ENCODE data around the gene ACTL7B.
"Not testable (repeated sequence)": the region's sequence is repeated elsewhere in the genome, so short reads cannot be mapped to it uniquely, and the experiment has no call there.

ACTL7B gene

GRCh38 chr9:108844391-108844790, 11.4 kb downstream of the ACTL7B start:
- no peak for DNase-seq

GRCh38 chr9:108842610-108843295, 13.0 kb downstream of the ACTL7B start:
- no peak for DNase-seq

GRCh38 chr9:108839561-108839960, 16.2 kb downstream of the ACTL7B start:
- not testable (repeated sequence) for DNase-seq

GRCh38 chr9:108838017-108838416, 17.8 kb downstream of the ACTL7B start:
- DNase-seq: no peak

DNA sequence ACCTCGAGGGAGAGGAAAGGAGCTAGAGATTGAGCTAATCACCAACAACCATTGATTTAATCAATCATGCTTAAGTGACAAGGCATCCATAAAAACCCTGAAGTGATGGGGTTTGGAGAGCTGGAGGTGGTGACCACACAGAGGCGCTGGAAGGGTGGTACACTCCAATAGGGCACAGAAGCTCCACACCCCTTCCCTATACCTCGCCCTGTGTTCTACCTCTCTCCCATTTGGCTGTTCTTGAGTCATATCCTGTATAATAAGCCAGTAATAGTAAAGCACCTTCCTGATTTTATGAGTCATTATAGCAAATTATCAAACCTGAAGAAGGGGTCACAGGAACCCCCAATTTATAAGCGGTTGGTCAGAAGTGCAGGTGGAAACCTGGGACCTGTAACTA, 18.3 kb downstream of the ACTL7B start:
- DNase-seq: no peak

GRCh38 chr9:108836781-108837180, 19.0 kb downstream of the ACTL7B start:
- DNase-seq: no peak

DNA sequence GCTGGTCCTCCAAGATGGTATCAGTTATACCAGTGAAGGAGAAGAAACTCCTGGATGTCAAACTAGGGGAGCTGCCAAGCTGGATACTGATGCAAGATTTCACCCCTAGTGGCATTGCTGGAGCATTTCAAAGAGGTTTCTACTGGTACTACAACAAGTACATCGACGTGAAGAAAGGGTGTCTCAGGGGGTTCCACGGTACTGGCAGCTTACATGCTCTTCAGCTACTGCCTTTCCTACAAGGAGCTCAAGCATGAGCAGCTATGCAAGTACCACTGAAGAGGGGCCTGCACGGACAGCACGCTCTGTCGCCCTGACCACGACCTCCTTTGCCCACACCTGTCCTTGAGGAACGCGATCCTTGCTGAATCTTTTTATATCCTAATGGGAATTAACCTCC, 19.5 kb downstream of the ACTL7B start:
- DNase-seq: no peak

DNA sequence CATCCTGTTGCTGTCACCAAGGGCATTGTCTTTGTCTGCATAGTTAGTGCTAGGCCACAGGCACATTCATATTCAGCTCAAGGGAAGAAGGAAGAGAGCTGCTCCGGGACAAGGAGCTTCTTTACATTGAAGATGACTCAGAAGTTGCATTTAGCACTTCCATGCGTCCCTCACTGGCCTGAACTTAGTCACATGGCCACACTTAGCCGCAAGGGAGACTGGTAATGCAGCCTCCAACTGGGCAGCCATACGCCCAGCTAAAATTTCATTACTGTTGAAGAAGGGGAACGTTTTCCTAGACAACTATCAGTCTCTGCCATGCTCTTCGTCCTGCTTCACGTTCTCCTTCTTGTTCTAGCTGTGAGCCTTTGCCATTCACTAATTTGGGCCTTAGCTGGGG, 20.0 kb downstream of the ACTL7B start:
- DNase-seq: no peak

DNA sequence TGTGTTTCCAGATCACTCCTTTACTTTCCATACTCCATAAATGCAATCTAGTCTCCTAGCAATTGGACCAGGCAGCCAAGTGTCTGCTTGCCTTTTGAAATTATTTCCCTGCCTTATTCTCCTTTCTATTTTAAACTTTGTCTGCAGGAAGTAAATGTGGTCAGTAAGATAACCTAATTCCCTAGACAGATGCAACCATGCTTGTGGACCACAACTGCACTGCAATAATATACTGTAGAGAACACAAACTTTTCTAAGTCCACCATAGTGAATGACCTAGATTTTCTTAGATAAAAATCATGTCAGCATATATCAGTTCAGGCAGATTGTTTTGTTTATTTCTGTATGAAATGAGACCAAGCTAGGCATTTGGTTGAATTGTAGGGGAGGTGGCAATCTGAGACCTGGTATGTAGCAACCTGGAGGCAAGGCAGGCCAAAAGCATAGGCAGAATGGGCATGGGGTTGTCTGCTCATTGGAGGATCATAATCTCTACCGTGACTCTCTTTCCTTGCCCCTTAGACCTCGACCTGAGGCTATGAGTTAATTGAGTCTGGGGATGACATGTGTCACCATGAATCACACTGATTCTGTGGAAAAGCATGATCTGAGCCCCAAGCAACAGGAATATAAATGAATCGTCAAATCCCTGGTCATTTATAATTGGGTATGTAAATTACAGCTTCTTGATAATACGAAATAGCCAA, 20.7 kb downstream of the ACTL7B start:
- DNase-seq: no peak

- DNase-seq: no peak
Measured at GRCh38 chr9:108832179-108832500, 23.6 kb downstream of the ACTL7B start.

GRCh38 chr9:108831496-108832178, 24.1 kb downstream of the ACTL7B start:
- DNase-seq: no peak

DNA sequence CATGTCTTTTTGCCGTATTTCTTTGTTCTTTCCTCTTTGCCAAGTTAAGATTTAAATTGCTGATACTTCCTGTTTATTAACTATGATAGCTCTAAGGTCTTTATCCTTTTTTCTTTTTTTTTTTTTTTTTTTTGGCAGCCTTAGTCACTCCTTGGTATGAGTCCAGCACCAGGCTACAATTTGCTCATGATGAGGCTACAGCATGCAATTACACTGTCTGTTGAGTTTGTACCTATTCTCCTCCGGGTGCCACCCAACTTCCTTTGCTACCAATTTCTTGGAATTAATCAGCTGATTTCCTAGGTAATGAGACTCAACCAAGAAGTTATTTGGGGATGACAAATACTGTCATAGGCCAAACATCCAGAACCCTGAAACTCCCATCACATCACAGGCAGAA, 25.5 kb downstream of the ACTL7B start:
- no peak for DNase-seq

- DNase-seq: no peak
Measured at GRCh38 chr9:108823829-108824228, 32.0 kb downstream of the ACTL7B start.

DNA sequence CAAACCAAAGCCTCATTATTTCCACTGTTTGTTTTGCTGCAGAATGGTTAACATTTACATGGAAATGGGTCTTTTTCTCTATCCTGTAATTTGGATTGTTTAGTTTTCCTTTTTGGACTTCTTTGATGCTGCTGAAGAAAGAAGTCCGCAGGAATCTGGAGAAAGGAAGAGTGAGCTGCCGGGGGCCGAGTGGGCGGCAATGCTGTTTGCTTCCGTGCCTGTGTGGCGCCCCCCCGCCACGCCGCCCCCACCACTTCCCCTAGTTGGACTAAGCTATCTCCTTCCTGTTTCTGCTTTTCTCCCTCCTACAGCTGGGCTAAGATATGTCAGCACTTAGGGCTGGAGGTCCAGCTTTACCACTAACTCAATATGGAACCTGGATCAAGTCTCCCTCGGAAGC, 39.7 kb downstream of the ACTL7B start:
- DNase-seq: no peak

DNA sequence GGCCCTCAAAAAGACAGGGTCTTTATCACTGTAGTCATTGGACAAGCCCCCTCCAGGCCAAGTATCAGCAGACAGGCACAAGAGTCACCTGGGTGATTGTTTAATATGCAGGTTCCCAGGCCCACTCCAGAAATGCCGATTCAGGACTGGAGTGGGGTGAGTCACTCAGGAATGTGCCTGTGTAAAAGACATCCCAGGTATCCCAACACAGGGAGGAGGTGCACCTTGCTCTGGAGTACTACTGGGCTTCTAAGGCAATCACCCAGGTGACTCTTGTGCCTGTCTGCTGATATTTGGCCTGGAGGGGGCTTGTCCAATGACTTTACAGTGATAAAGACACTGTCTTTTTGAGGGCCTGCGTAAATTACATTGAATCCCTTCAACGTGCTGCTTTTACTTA, 40.6 kb downstream of the ACTL7B start:
- DNase-seq: no peak

DNA sequence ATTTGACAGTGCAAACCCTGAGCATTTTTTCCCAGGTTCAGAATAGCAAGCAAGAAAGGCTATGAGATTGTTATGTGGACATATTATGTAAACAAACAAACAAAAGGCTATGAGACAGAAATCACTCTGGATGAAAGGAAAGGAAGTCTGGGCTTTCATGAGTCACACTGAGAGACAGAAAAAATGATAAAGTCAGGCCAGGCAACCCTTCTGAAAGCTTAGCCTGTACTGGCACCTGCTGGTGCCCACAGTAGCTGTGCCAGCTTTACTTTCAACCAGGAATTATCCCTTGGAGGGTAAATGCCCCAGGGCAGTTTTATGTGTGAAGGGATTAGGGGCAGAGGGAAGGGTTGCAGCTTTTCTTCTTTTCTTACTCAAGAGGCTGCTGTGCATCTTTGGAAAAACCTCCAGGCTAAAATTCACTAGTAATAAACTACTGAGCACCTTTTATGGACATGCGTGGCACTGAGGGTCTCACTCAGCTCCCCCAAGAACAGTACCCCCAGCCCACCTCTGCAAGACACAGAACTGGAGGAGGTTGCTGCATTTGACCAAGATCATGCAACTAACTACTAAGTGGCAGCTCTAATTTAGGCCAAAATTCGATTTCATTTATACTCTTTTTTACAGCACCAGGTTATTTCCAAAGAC, 41.7 kb downstream of the ACTL7B start:
- DNase-seq: no peak

GRCh38 chr9:108812396-108813025, 43.3 kb downstream of the ACTL7B start:
- no peak for DNase-seq

DNA sequence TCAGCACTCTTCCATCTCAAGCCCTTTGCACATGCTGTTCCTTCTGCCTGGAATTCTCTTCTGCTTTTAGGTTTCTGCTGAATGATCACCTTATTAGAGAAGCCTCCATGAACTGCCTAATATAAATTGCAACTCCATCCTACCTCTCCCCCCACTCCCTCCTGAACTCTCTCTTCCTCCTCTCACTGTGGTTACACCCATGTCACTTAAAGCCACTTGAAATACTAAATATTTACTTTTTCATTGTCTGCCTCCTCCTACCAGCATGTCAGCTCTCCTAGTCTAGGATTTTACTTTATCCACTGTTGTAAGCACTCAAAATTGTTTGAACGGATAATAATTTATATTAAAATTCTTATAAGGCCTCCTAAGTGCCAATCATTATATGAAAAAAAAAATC, 43.8 kb downstream of the ACTL7B start:
- no peak for DNase-seq

GRCh38 chr9:108809269-108809668, 46.5 kb downstream of the ACTL7B start:
- DNase-seq: no peak
